ENCODE data around the gene RFX1. TPM values are rescaled to one million over a fixed set of nuclear protein-coding genes. Genes with fewer than 3 reads are reported as not detected.

The RFX1 gene
- total RNA-seq, 2 donors from 2014 or later, result 13.4 to 16.4 TPM

- H3K36me3 Mint-ChIP-seq, result no peaks in the 10 kb centered on the region
- peaks cover 5 to 11% of the 10 kb centered on the region in 2 donors for H3K4me1 Mint-ChIP-seq (ENCODE audit: low read depth in 2 of 2)
- no peak overlapping the region for H3K4me3 Mint-ChIP-seq
- H3K27ac Mint-ChIP-seq, result no peak overlapping the region
- DNase-seq (ENCODE audit: low spot score), result no peak
- no peaks in the 10 kb centered on the region for H3K9me3 Mint-ChIP-seq
- no peak for ATAC-seq
- H3K27me3 Mint-ChIP-seq, result no peaks in the 10 kb centered on the region
Measured at GRCh38 chr19:14019100-14019499, 13.0 kb upstream of the RFX1 start.

- H3K36me3 Mint-ChIP-seq, result no peaks in the 10 kb centered on the region
- H3K27ac Mint-ChIP-seq, result peak overlapping the region; percentile 22 to 24
- no peak for DNase-seq (ENCODE audit: low spot score)
- no peaks in the 10 kb centered on the region for H3K9me3 Mint-ChIP-seq
- H3K4me1 Mint-ChIP-seq (ENCODE audit: low read depth in 2 of 2), result peaks cover 5 to 7% of the 10 kb centered on the region in 2 donors
- H3K4me3 Mint-ChIP-seq, result peak overlapping the region; percentile 31
- no peaks in the 10 kb centered on the region for H3K27me3 Mint-ChIP-seq
- peak; percentile 81 to 85 for ATAC-seq
Measured at GRCh38 chr19:14015524-14016035, 9.5 kb upstream of the RFX1 start.

DNA sequence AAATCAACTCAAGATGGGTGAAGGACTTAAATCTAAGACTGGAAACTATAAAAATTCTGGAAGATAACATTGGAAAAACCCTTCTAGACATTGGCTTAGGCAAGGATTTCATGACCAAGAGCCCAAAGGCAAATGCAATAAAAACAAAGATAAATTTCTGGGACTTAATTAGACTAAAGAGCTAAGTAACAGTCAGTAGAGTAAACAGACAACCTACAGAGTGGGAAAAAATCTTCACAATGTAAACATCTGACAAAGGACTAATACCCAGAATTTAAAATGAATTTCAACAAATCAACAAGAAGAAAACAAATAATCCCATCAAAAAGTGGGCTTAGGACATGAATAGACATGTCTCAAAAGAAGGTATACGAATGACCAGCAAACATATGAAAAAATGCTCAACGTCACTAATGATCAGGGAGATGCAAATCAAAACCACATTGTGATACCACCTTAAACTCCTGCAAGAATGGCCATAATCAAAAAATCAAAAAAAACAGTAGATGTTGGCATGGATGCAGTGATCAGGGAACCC is 6.3 kb upstream of the RFX1 start:
- DNase-seq (ENCODE audit: low spot score), result no peak
- H3K4me1 Mint-ChIP-seq (ENCODE audit: low read depth in 2 of 2), result peaks cover 5 to 9% of the 10 kb centered on the region in 2 donors
- no peaks in the 10 kb centered on the region for H3K36me3 Mint-ChIP-seq
- no peaks in the 10 kb centered on the region for H3K27me3 Mint-ChIP-seq
- no peak overlapping the region for H3K27ac Mint-ChIP-seq
- no peak overlapping the region for H3K4me3 Mint-ChIP-seq
- no peak for ATAC-seq
- H3K9me3 Mint-ChIP-seq, result no peaks in the 10 kb centered on the region

GRCh38 chr19:14006766-14007562 is 844 bp upstream of the RFX1 start:
- no peaks in the 10 kb centered on the region for H3K9me3 Mint-ChIP-seq
- DNase-seq (ENCODE audit: low spot score) (no peak), ATAC-seq (peak; percentile 47 to 58)
- H3K36me3 Mint-ChIP-seq, result no peaks in the 10 kb centered on the region
- H3K4me3 Mint-ChIP-seq, result peak overlapping the region; percentile 95
- peaks cover 23 to 33% of the 10 kb centered on the region in 2 donors for H3K4me1 Mint-ChIP-seq (ENCODE audit: low read depth in 2 of 2)
- no peaks in the 10 kb centered on the region for H3K27me3 Mint-ChIP-seq
- H3K27ac Mint-ChIP-seq, result peak overlapping the region; percentile 94 to 97

- Mint-ChIP-seq H3K4me1 (ENCODE audit: low read depth in 2 of 2) (peaks cover 27 to 39% of the 10 kb centered on the region in 2 donors), H3K27ac (peak overlapping the region; percentile 94 to 97), H3K36me3 (no peaks in the 10 kb centered on the region), H3K27me3 (no peaks in the 10 kb centered on the region), H3K4me3 (peak overlapping the region; percentile 95), H3K9me3 (no peaks in the 10 kb centered on the region)
- ATAC-seq (peak; percentile 78), DNase-seq (ENCODE audit: low spot score) (peak; percentile 89)
Measured at GRCh38 chr19:14005349-14006084, 603 bp downstream of the RFX1 start.

- no peak for DNase-seq (ENCODE audit: low spot score)
- peak overlapping the region; percentile 89 for H3K4me3 Mint-ChIP-seq
- no peaks in the 10 kb centered on the region for H3K36me3 Mint-ChIP-seq
- H3K27me3 Mint-ChIP-seq, result no peaks in the 10 kb centered on the region
- peaks cover 27 to 39% of the 10 kb centered on the region in 2 donors for H3K4me1 Mint-ChIP-seq (ENCODE audit: low read depth in 2 of 2)
- peak overlapping the region; percentile 70 to 91 for H3K27ac Mint-ChIP-seq
- no peaks in the 10 kb centered on the region for H3K9me3 Mint-ChIP-seq
- ATAC-seq, result no peak
Measured at GRCh38 chr19:14004619-14005348, 1.3 kb downstream of the RFX1 start.

- no peak for DNase-seq (ENCODE audit: low spot score)
Measured at GRCh38 chr19:14003251-14004055, 2.7 kb downstream of the RFX1 start.

GRCh38 chr19:14002571-14003250 is 3.4 kb downstream of the RFX1 start:
- Mint-ChIP-seq H3K4me1 (ENCODE audit: low read depth in 2 of 2) (peaks cover 25 to 39% of the 10 kb centered on the region in 2 donors), H3K9me3 (no peaks in the 10 kb centered on the region), H3K4me3 (peak overlapping the region; percentile 76), H3K36me3 (no peaks in the 10 kb centered on the region), H3K27me3 (no peaks in the 10 kb centered on the region), H3K27ac (peak overlapping the region; percentile 88 to 96)
- DNase-seq (ENCODE audit: low spot score) (no peak), ATAC-seq (no peak)

More at GRCh38 chr19:14003251-14004055, 2.7 kb downstream of the RFX1 start:
- Mint-ChIP-seq H3K4me3 (peak overlapping the region; percentile 76), H3K36me3 (no peaks in the 10 kb centered on the region), H3K27me3 (no peaks in the 10 kb centered on the region), H3K27ac (peak overlapping the region; percentile 88 to 96), H3K9me3 (no peaks in the 10 kb centered on the region), H3K4me1 (ENCODE audit: low read depth in 2 of 2) (peaks cover 27 to 39% of the 10 kb centered on the region in 2 donors)
- no peak for ATAC-seq

- H3K4me1 Mint-ChIP-seq (ENCODE audit: low read depth in 2 of 2), result peaks cover 23 to 35% of the 10 kb centered on the region in 2 donors
- ATAC-seq, result no peak
- no peaks in the 10 kb centered on the region for H3K9me3 Mint-ChIP-seq
- no peaks in the 10 kb centered on the region for H3K36me3 Mint-ChIP-seq
- DNase-seq (ENCODE audit: low spot score), result no peak
- H3K4me3 Mint-ChIP-seq, result no peak overlapping the region
- peak overlapping the region; percentile 88 to 96 for H3K27ac Mint-ChIP-seq
- no peaks in the 10 kb centered on the region for H3K27me3 Mint-ChIP-seq
Measured at GRCh38 chr19:14000691-14001375, 5.3 kb downstream of the RFX1 start.

DNA sequence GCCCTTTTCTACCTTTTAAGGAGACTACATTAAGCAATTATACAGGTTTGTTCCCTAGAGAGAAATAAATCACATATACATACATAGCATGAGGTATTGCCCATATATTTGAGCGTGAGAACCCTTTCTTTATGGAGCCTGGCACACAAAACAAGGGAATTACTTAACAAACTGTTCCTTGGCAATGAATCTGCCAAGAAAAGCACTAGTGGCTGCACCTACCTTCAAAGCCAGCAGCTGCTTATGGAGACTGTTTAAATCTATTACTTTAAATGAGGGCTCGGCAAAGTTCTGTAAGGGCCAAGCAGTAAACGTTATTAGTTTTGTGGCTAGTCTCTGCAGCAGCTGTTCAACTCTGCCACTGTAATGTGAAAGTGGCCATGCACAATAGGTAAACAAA is 7.0 kb downstream of the RFX1 start:
- H3K4me1 Mint-ChIP-seq (ENCODE audit: low read depth in 2 of 2), result peaks cover 18 to 23% of the 10 kb centered on the region in 2 donors
- ATAC-seq, result no peak
- DNase-seq (ENCODE audit: low spot score), result no peak
- no peak overlapping the region for H3K4me3 Mint-ChIP-seq
- H3K27ac Mint-ChIP-seq, result no peak overlapping the region
- no peaks in the 10 kb centered on the region for H3K36me3 Mint-ChIP-seq
- no peaks in the 10 kb centered on the region for H3K27me3 Mint-ChIP-seq
- H3K9me3 Mint-ChIP-seq, result no peaks in the 10 kb centered on the region

GRCh38 chr19:13998426-13998825 is 7.7 kb downstream of the RFX1 start:
- Mint-ChIP-seq H3K36me3 (no peaks in the 10 kb centered on the region), H3K4me1 (ENCODE audit: low read depth in 2 of 2) (peaks cover 16 to 21% of the 10 kb centered on the region in 2 donors), H3K9me3 (no peaks in the 10 kb centered on the region), H3K27ac (no peak overlapping the region), H3K27me3 (no peaks in the 10 kb centered on the region), H3K4me3 (no peak overlapping the region)
- DNase-seq (ENCODE audit: low spot score) (no peak), ATAC-seq (no peak)

DNA sequence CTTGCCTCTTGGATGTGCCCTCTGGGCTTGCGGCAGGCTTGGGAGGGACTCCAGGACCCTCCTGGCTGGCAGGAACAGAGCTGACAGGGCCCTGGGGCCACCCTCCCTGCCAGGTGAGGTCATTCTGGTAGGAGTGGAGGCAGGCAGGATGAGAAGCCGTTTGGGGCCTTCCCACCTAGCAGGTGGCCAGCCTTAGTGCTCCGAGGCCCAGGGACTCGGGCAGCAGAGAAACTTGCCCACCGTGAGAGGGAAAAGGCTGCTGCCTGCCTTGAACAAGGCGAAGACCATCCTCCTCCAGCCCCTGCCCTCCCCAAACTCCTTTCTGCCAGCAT is 8.5 kb downstream of the RFX1 start:
- DNase-seq (ENCODE audit: low spot score), result no peak
- no peaks in the 10 kb centered on the region for H3K27me3 Mint-ChIP-seq
- H3K9me3 Mint-ChIP-seq, result no peaks in the 10 kb centered on the region
- H3K4me1 Mint-ChIP-seq (ENCODE audit: low read depth in 2 of 2), result peaks cover 9 to 12% of the 10 kb centered on the region in 2 donors
- no peak overlapping the region for H3K4me3 Mint-ChIP-seq
- H3K36me3 Mint-ChIP-seq, result no peaks in the 10 kb centered on the region
- no peak for ATAC-seq
- H3K27ac Mint-ChIP-seq, result no peak overlapping the region
